GM23248 (cell line): ENCODE measurements around the gene NUP107. TPM values are rescaled to one million over a fixed set of nuclear protein-coding genes. Genes with fewer than 3 reads are reported as not detected.

Experiments
- DNase-seq: peaks from one replicate; pipeline ENCODE4 v3.0.0-alpha.2; 2015
- H2AFZ ChIP-seq: fragments of 200-600 bp; sonication (generic); 2 replicates; pipeline ENCODE4 v1.6.1; 2016; ENCODE audit warnings: antibody characterized with exemption
- H3F3A ChIP-seq: fragments of 200-600 bp; sonication (generic); 2 replicates; pipeline ENCODE4 v1.6.1; 2016; ENCODE audit warnings: mild to moderate bottlenecking, antibody characterized with exemption, mixed run types; ENCODE audit not compliant: insufficient read depth
- H3K27ac ChIP-seq: fragments of 200-600 bp; sonication (generic); 2 replicates; pipeline ENCODE4 v1.5.1; 2016; ENCODE audit warnings: mild to moderate bottlenecking
- H3K27me3 ChIP-seq: fragments of 200-600 bp; sonication (generic); replicated peaks from 2 replicates; pipeline ENCODE4 v1.6.1; 2016; ENCODE audit warnings: mild to moderate bottlenecking; ENCODE audit not compliant: insufficient read depth
- H3K36me3 ChIP-seq: fragments of 200-600 bp; sonication (generic); 2 replicates; pipeline ENCODE4 v1.6.1; 2016; ENCODE audit warnings: low read depth, mild to moderate bottlenecking
- H3K4me1 ChIP-seq: fragments of 200-600 bp; sonication (generic); 2 replicates; pipeline ENCODE4 v1.6.1; 2016; ENCODE audit warnings: mild to moderate bottlenecking; ENCODE audit not compliant: insufficient read depth
- H3K4me2 ChIP-seq: fragments of 200-600 bp; sonication (generic); one replicate; pipeline ENCODE4 v1.6.1; 2016; ENCODE audit warnings: mild to moderate bottlenecking; ENCODE audit not compliant: unreplicated experiment
- H3K4me3 ChIP-seq: fragments of 200-600 bp; sonication (generic); 2 replicates; pipeline ENCODE4 v1.5.1; 2016; ENCODE audit warnings: mild to moderate bottlenecking
- H3K79me2 ChIP-seq: fragments of 200-600 bp; sonication (generic); 2 replicates; pipeline ENCODE4 v1.6.1; 2016; ENCODE audit warnings: mild to moderate bottlenecking; ENCODE audit not compliant: insufficient read depth
- H3K9ac ChIP-seq: fragments of 200-600 bp; sonication (generic); 2 replicates; pipeline ENCODE4 v1.6.1; 2016; ENCODE audit warnings: mild to moderate bottlenecking
- H3K9me2 ChIP-seq: fragments of 200-600 bp; sonication (generic); 2 replicates; pipeline ENCODE4 v1.6.1; 2016; ENCODE audit warnings: mixed run types, mild to moderate bottlenecking, moderate library complexity; ENCODE audit not compliant: insufficient read depth
- H3K9me3 ChIP-seq: fragments of 200-600 bp; sonication (generic); one replicate; pipeline ENCODE4 v1.6.1; 2017; ENCODE audit warnings: low read depth
- H4K20me1 ChIP-seq: fragments of 200-600 bp; sonication (generic); 2 replicates; pipeline ENCODE4 v1.6.0; 2016; ENCODE audit not compliant: insufficient read depth
- EZH2 ChIP-seq: fragments of 200-600 bp; sonication (generic); IDR thresholded peaks from 2 replicates; pipeline ENCODE4 v1.6.1; 2018; ENCODE audit warnings: antibody characterized with exemption, mild to moderate bottlenecking; ENCODE audit not compliant: insufficient read depth, poor library complexity, severe bottlenecking
- EZH2phosphoT487 ChIP-seq: fragments of 200-600 bp; sonication (generic); IDR thresholded peaks from 2 replicates; pipeline ENCODE4 v1.6.1; 2018; ENCODE audit warnings: antibody characterized with exemption, moderate library complexity, mild to moderate bottlenecking, low read depth; ENCODE audit not compliant: insufficient read depth
- WGBS, 2 experiments: methylation state at CpG; one replicate each; pipeline ENCODE4 v1.1.6; 2015 to 2017; ENCODE audit warnings: low lambda C conversion rate in 2 of 2, low coverage in 1 of 2; ENCODE audit errors: missing lambda C conversion rate in 2 of 2; 5-methylcytosine and 5-hydroxymethylcytosine counted together
- in situ Hi-C: fragments of 300-500 bp; cut with MboI; formaldehyde crosslinking; loops from 2 replicates; pipeline ENCODE4 v1.15.0; 2020
- polyA plus RNA-seq: library from polyadenylated mRNA; unstranded; fragments of >200 nt; fragmentation: Nextera tagmentation; extraction: Ambion mirVana; gene quantifications from 2 replicates; pipeline ENCODE4 v1.2.1, GENCODE V29; 2016
- total RNA-seq: library from RNA; depleted of rRNA; stranded (reverse); fragments of >200 nt; shearing (Covaris generic); gene quantifications from 2 replicates; pipeline ENCODE4 v1.2.3, GENCODE V29; 2014

NUP107 gene
- total and polyA plus RNA-seq, 2 experiments from 2014 or later: 29.4 to 40.1 TPM

DNA sequence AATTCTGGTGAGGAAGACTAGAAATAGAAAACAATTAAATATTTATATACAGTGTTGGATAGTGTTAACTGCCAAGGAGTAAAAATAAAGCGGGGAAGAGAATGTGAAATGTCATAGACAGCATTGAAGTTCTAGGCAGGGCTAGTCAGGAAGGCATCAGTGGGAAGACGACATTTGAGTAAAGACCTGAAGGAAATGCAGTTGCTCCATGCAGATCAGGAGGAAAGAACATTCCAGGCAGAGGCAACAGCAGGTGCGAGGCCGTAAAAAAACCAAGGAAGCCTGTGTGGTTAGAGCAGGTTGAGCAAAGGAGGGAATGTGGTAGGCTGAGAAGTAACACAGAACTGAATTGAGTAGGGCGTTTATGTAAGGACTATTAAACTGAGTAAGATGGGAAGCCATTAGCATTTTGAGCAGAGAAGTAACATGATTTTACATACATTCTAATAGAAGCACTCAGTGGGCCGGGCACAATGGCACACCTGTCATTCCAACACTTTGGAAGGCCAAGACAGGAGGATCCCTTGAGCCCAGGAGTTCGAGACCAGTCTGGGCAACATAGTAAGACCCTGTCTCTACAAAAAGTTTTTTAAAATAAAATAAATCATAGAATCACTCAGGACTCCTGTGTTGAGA is 74.1 kb downstream of the NUP107 start:
- WGBS, 2 experiments: 98% methylated on average over 7 of the region's 7 CpGs
- Histone ChIP-seq H3K4me3 (no peak overlapping the region), H3K36me3 (peaks cover 11% of the 10 kb centered on the region), H3K27me3 (no peaks in the 10 kb centered on the region), H3K79me2 (no peaks in the 10 kb centered on the region), H2AFZ (no peak overlapping the region), H3K27ac (no peak overlapping the region), H3K9ac (no peak overlapping the region), H4K20me1 (no peaks in the 10 kb centered on the region), H3K9me3 (no peaks in the 10 kb centered on the region), H3F3A (no peaks in the 10 kb centered on the region), H3K4me1 (no peaks in the 10 kb centered on the region), H3K4me2 (no peak overlapping the region), H3K9me2 (no peaks in the 10 kb centered on the region)
- no peak for DNase-seq
- TF ChIP-seq EZH2phosphoT487 (no peak), EZH2 (no peak)
- in situ Hi-C loops: no loop called here

DNA sequence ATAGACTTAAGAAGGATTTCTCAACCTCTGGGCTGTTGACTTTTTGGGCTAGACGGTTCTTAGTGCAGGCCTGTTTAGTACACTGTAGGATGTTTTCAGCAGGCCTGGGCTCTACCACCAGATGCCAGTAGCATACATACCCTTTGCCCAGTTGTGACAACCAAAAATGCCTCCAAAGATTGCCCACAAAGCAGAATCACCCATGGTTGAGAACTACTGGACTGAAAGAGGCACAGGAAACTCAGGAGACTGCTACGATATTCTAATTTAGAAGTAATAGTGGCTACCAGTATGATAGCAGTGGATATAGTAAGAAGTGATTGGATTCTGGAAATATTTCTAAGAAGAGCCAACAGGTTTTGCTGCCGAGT is 74.6 kb downstream of the NUP107 start:
- no peaks in the 10 kb centered on the region for H3K4me1 ChIP-seq
- H2AFZ ChIP-seq: no peak overlapping the region
- H3K27ac ChIP-seq: no peak overlapping the region
- 87 to 98% methylated on average over 3 of the region's 3 CpGs for WGBS, 2 experiments
- H3K4me2 ChIP-seq: no peak overlapping the region
- no peaks in the 10 kb centered on the region for H4K20me1 ChIP-seq
- no peak overlapping the region for H3K4me3 ChIP-seq
- no peak for DNase-seq
- H3K79me2 ChIP-seq: no peaks in the 10 kb centered on the region
- H3K9me3 ChIP-seq: no peaks in the 10 kb centered on the region
- H3K9ac ChIP-seq: no peak overlapping the region
- in situ Hi-C loops: no loop called here
- H3K9me2 ChIP-seq: no peaks in the 10 kb centered on the region
- no peaks in the 10 kb centered on the region for H3F3A ChIP-seq
- TF ChIP-seq EZH2 (no peak), EZH2phosphoT487 (no peak)
- no peaks in the 10 kb centered on the region for H3K27me3 ChIP-seq
- peaks cover 6% of the 10 kb centered on the region for H3K36me3 ChIP-seq

DNA sequence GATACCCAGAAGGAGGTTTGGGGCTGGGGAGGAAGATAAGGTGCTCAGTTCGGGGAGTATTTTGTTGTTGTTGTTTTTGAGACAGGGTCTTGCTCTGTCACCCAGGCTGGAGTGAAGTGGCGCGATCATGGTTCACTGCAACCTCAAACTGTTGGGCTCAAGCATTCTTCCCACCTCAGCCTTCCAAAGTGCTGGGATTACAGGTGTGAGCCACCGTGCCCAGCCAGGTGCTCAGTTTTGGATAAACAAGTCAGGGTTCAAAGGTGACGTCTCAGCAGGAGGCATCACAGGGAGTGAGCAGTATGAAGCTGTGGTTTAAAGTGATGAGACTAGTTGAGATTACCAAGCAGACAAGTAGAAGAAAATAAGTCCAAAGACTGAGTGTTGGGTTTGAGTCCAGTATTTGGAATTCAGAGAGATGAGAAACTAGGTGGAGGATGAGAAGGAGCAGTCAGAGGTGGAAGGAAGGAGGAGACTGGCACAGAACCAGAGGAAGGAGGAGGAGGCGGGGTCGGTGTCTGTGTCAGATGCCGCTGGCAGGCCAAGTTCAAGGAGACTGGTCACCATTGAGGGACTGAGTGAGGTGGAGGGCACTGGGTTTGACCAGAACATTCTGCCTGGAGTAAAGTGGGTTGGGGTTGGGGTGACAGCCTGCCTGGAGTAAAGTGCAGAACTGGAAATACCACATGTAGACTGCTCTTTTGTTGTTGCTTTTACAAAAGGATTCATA is 75.3 kb downstream of the NUP107 start:
- no peaks in the 10 kb centered on the region for H3K79me2 ChIP-seq
- DNase-seq: no peak
- H3K9me2 ChIP-seq: no peaks in the 10 kb centered on the region
- H3K9ac ChIP-seq: no peak overlapping the region
- no peaks in the 10 kb centered on the region for H3K27me3 ChIP-seq
- no peak for TF ChIP-seq EZH2
- TF ChIP-seq EZH2phosphoT487: no peak
- no peak overlapping the region for H3K4me3 ChIP-seq
- no peaks in the 10 kb centered on the region for H3K9me3 ChIP-seq
- no peak overlapping the region for H3K27ac ChIP-seq
- in situ Hi-C loops: no loop called here
- H4K20me1 ChIP-seq: no peaks in the 10 kb centered on the region
- H2AFZ ChIP-seq: no peak overlapping the region
- 89 to 93% methylated on average over 8 of the region's 8 CpGs for WGBS, 2 experiments
- no peaks in the 10 kb centered on the region for H3F3A ChIP-seq
- H3K36me3 ChIP-seq: peaks cover 6% of the 10 kb centered on the region
- H3K4me1 ChIP-seq: no peaks in the 10 kb centered on the region
- no peak overlapping the region for H3K4me2 ChIP-seq

DNA sequence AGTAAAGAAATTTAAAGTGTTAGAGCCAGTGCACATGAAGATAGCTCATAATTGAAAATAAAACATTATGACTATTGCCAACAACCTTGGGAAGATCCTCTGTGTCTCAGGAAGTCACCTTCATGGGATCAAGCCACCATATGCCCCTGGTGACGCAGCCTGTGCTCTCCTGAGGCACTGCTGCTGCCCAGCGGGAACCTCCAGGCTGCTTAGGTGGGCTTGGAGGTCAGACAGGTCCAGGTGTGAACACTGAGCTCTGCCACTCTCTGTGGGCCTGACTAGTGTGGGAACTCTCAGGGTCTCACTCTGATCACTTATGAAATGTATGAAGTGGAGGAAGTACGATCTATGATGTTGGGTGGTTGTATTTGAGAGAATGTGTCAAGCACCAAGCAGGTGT is 75.9 kb downstream of the NUP107 start:
- no peaks in the 10 kb centered on the region for H3K79me2 ChIP-seq
- H2AFZ ChIP-seq: no peak overlapping the region
- H3K36me3 ChIP-seq: peaks cover 2% of the 10 kb centered on the region
- no peak overlapping the region for H3K9ac ChIP-seq
- DNase-seq: no peak
- 97 to 99% methylated on average over 3 of the region's 3 CpGs for WGBS, 2 experiments
- H3F3A ChIP-seq: no peaks in the 10 kb centered on the region
- no peak overlapping the region for H3K4me2 ChIP-seq
- H3K4me1 ChIP-seq: no peaks in the 10 kb centered on the region
- in situ Hi-C loops: no loop called here
- H3K27me3 ChIP-seq: no peaks in the 10 kb centered on the region
- no peaks in the 10 kb centered on the region for H3K9me2 ChIP-seq
- H3K9me3 ChIP-seq: no peaks in the 10 kb centered on the region
- TF ChIP-seq EZH2phosphoT487 (no peak), EZH2 (no peak)
- no peak overlapping the region for H3K4me3 ChIP-seq
- no peak overlapping the region for H3K27ac ChIP-seq
- H4K20me1 ChIP-seq: no peaks in the 10 kb centered on the region
